ENCODE measurements around the gene HMCN1. TPM values are rescaled to one million over a fixed set of nuclear protein-coding genes. Genes with fewer than 3 reads are reported as not detected.

Gene HMCN1
- total RNA-seq, 1 donor from 2014 or later = 1.6 TPM

GRCh38 chr1:186191511-186191910 lies 457.3 kb downstream of the HMCN1 start:
- DNase-seq (ENCODE audit: low read depth) = no peak
- TF ChIP-seq CTCF (conservative IDR thresholded peaks at IDR 0.05; ENCODE audit: low read depth, low read length) = no peak
- no peak overlapping the region for H3K4me3 ChIP-seq (ENCODE audit: low read depth, low read length)

- no peak for TF ChIP-seq CTCF (conservative IDR thresholded peaks at IDR 0.05; ENCODE audit: low read depth, low read length)
- DNase-seq (ENCODE audit: low read depth) = no peak
- no peak overlapping the region for H3K4me3 ChIP-seq (ENCODE audit: low read depth, low read length)
These were observed 459.0 kb downstream of the HMCN1 start for GRCh38 chr1:186193224-186193623.

GRCh38 chr1:186194107-186194756 lies 460.0 kb downstream of the HMCN1 start:
- H3K4me3 ChIP-seq (ENCODE audit: low read depth, low read length) = no peak overlapping the region
- DNase-seq (ENCODE audit: low read depth) = no peak
- no peak for TF ChIP-seq CTCF (conservative IDR thresholded peaks at IDR 0.05; ENCODE audit: low read depth, low read length)

- H3K4me3 ChIP-seq (ENCODE audit: low read depth, low read length) = no peak overlapping the region
- TF ChIP-seq CTCF (conservative IDR thresholded peaks at IDR 0.05; ENCODE audit: low read depth, low read length) = no peak
- no peak for DNase-seq (ENCODE audit: low read depth)
These were observed 461.3 kb downstream of the HMCN1 start for GRCh38 chr1:186195377-186195931.

GRCh38 chr1:186202271-186202764 lies 468.1 kb downstream of the HMCN1 start:
- TF ChIP-seq CTCF (conservative IDR thresholded peaks at IDR 0.05; ENCODE audit: low read depth, low read length) = no peak
- no peak for DNase-seq (ENCODE audit: low read depth)

GRCh38 chr1:186202776-186203175 lies 468.6 kb downstream of the HMCN1 start:
- TF ChIP-seq CTCF (conservative IDR thresholded peaks at IDR 0.05; ENCODE audit: low read depth, low read length) = no peak
- no peak overlapping the region for H3K4me3 ChIP-seq (ENCODE audit: low read depth, low read length)
- no peak for DNase-seq (ENCODE audit: low read depth)

More at GRCh38 chr1:186202271-186202764, 468.1 kb downstream of the HMCN1 start:
- no peak overlapping the region for H3K4me3 ChIP-seq (ENCODE audit: low read depth, low read length)

Measured in epithelial cell of proximal tubule (primary cell).